EH (cell line): ENCODE results near the gene MRPS11.
"Not testable (repeated sequence)": the region's sequence is repeated elsewhere in the genome, so short reads cannot be mapped to it uniquely, and the experiment has no call there.

Source experiments
- DNase-seq: peaks from one replicate; pipeline ENCODE4 v3.0.0-alpha.2; 2015; ENCODE audit warnings: low read depth

Gene MRPS11

DNA sequence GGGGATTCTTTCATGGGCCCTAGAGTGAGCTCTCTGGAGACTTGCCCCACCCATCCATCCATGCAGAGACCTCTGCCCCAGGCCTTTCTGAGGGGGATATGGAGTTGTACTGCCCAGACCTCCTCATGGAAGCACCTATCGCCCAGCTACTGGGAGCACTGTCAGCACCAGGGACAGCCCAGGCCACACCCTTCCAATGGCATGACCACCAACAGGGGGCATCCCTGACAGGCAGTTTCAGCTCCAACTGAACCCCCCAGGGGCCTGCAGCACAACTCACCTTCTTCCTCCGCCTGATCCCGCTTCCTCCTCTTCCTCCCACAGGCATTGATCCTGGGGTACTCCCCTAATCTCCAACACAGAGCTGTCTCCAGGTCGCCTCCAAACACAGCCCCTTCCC, 21.8 kb downstream of the MRPS11 start:
- DNase-seq, result no peak

DNA sequence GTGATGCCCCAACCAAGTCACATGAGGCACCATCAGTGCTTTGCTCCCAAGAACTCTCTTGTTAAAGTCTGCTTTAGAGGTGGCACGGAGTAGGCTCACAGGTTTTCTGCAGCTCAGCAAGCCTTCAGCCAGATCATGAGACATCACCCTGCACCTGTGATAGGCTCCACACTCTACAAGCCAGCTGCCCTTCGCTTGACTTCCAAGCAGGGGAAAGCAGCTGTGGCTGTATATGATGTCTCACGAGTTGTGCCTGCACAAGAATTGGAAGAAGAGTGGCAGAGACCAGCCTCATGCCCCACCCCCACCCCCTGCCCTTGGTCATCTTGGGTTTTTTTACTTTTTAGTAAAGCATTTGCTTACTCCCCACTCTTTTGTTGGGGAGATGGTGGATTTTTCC, 22.5 kb downstream of the MRPS11 start:
- DNase-seq, result no peak

DNA sequence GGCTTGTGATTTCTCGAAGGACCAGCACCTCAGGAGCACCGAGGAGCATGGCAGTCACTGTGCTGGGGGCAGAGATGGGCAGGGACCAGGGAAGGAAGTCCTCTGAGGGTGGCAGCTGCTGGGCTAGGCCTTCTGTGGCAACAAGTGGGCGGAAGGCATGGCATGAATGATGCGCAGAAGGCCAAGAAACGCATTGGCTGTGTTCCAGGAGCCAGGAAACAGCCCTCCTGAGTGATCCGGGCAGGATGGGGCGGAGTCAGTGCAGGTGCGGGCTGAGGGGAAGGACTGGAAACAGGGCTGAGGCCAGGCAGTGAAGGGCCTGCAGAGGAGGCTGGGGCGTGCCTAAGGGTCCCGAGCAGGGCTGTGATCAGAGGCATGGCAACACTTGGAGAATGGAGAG, 23.6 kb downstream of the MRPS11 start:
- no peak for DNase-seq

DNA sequence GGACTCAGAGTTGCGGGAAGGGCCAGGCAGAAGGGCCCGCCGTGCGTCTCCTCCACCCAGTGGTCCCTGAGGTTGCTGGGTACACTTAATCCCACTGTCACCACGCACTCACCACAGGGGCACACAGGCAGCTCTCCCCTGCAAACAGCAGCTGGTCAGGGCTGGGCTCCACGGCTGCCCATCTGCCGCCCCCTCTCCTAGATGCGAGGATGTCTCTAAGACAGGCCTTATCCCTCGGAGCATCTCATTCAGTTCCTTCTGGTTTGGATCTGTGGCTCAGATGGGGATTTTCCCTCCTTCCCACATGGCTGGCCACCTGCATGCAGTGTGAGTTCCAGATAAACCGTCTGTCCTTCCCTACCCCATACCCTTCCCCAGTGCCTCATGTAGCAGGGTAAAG, 26.3 kb downstream of the MRPS11 start:
- DNase-seq, result no peak

DNA sequence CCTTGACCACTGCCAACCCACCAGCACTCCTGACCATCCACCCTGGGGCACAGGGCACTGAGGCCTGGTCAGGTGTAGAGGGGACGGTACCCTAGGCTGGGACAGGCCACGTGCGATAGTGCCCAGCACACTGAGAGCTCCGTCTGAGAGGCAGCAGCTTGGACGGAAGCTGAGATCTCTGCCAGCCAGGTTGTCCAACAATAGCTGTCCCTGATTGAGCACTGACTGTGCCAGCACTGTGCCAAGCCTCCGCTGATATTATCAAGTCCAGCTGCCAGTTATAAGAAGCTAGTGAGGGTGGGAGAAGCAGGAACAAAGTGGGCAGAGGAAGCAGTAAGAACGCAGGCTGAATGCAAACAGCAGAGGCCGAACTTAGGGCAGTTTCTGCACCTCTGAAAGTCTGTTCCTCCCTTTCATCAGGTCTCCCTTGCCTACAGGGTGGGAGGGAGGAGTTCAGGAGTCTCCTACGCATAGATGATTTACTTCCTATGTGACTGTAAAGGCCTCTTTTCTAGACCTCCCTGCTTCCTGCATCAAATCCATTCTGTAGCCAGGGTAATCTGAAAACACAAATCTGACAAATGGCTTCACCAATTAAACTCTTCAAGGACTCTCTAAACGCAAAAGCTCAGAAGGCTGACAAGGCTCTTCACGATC, 29.7 kb downstream of the MRPS11 start:
- no peak for DNase-seq

DNA sequence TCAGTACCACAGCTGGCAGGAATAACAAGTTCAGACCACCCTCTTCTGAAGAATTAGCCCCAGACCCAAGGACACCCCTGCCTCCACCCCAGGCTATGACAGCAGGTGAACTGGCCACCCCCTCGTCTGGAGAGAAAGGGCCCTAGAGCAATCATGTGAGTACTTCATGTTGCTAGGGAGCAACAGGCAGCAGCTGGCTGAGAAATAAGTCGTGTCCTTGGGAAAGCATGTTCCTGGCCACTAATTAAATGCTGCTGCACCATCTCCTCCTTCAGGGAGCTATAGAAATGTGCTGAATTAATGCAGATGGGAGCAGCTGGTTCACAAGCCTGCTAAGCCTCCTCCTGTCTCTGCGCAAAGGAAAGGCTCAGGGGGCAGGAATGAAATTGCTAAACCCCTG, 31.5 kb downstream of the MRPS11 start:
- no peak for DNase-seq

DNA sequence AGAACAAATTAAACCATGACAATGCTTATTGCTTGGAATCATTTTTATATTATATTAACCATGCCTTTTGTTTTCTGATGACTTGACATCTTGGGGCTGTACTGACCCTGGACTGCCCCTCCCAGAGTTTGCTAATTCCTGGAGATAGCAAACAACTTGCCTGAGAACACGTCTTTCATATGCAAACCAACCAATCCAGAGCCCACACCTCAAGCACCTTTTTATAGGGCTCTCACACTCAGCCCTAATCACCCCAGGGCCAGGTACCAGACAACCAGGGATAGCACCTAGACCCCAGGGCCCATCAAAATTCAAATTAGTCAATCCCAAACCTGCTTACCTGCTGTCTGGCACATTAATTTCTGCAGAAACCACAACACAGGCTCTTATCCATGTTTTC, 36.9 kb downstream of the MRPS11 start:
- DNase-seq, result no peak

DNA sequence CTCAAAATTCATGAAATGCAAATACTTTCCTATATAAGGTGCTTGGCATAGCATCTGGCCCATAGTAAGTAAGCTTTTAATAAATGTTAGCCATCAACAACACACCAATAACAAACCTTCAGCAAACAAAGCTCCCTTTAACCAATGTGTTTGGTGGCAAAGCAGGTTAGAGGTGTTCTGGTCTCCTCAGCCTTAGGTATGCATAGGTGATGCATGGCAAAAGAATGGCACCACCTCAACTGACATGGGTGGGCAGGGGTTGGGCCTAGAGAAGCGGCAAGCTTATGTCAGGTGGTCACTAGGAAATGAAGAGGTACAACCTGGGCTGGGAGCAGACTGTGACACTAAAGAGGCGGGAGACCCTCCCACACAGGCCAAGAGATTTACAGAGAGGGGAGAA, 38.2 kb downstream of the MRPS11 start:
- no peak for DNase-seq

DNA sequence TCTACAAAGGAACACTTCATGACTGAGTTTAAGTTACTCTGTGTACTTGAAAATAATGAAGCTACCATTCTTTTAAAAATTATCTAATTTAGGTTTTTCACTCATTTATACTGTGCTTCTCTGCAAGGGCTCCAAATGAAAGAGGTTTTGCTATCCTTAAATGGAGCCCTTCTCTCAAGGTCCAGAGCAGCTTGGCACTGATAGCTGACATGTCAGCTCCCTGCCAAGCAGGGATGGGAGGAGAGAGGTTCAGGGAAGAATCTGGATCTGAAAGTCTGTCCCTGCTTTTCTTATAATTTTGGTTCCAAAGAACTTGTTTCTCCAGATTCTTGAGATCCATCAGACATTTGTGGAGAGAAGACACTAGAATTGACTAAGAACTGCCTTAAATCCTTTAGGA, 39.1 kb downstream of the MRPS11 start:
- no peak for DNase-seq

DNA sequence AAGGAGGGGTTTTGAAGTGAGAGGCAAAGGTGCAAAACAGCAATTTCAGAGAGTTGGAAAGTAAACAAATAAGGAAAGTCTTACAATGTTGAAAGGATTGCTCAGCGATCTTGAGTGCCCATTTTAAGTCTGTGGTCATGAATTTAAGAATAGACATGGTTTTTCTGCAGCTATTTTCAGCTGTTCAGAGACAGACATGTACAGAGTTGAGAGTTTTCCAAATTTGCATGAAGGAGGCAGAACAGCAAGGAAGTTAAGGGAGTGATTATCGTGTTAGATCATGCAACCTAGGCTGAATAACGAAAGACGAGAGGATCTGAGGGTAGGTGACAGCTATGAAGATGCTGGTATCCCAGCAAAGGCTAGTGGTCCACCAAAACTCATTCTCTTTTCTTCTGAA, 41.8 kb downstream of the MRPS11 start:
- no peak for DNase-seq

DNA sequence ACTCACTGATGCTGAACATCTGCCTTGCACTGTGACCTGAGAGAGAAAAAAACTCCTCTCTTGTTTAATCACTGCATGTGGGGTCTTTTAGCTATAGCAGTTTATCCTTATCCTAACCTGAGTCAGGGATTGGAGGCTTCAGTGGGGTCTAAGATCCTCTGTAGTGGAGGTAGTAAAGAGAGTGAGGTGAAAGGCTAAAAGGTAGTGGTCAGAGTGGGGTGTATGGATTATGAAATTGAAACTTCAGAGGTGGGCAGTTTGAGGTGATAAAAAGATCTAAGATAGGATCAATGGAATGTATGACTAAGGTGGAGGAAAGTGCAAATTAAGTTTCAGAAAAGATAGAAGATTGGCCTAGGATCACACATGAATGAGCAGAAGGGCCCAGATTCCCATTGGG, 42.5 kb downstream of the MRPS11 start:
- no peak for DNase-seq

DNA sequence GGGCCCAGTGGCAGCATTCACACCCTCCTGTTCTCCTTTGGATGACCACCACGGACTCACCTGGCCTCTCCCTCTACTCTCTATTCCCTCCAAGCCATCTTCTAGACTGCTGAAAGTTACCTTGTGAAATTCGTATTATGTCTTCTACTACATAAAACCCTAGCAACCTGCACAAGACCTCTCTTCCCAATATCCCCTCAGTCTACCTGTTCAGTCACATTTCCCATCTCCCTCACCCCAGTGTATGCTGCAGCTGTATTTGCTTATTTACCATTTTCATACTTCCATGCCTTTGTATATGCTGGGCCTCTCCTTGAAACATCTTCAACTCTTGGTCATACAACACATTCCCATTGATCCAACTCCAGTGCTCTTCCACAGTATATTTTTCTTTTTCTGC, 43.7 kb downstream of the MRPS11 start:
- DNase-seq, result no peak

DNA sequence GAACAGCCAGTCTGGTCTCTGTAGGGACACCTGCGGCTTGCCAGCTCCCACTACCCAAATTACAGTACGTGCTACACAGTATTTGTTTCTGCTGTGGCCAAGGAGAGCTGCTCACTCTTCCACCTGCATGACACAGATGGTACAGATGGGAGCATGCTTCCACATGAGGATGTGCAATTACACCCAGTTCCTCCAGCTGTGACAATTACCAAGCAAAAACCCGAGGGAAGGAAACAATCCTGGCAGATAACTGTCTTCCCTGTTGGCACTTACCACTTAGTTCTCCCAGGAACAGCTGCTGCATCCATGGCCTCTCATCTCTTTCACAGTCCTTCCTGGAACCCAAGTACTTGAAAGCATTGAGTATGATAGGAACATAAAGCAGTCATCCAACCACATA, 44.6 kb downstream of the MRPS11 start:
- DNase-seq, result no peak

DNA sequence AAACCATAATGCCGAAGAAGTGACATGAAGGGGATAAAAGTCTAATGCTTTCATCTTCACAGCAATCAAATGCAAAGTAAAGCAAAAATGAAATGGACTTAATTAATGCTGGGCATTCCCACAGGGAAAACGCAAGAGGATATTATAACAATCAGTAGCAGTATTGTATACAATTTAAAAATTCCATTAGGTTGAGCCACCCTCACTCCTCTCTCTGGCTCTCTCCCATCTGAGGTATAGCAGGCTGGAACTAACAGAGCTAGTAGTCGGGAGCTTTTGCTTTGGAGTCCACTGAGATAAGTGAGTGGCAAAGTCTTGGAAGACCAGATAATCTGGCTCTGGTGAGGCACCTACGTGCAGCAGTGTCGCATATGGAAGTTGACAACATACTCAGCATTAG, 45.1 kb downstream of the MRPS11 start:
- DNase-seq, result peak; percentile 80

DNA sequence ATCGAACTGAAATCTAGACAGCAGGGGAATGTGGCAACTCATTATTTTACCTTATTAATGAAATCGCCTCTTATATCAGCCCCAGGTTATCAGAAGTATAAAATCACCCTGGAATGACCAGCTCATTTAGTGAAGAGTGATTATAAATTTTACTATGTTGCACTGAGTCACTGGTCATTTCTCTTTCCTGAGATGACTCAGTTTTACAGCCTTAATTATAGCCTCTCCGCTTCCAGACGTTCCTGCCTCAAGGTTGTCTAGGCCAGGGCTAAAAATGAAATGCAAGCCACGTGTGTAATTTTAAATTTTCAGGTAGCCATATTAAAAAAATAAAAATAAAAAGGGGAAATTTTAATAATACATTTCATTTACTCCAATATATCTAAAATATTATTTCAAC, 45.7 kb downstream of the MRPS11 start:
- peak; percentile 82 for DNase-seq

DNA sequence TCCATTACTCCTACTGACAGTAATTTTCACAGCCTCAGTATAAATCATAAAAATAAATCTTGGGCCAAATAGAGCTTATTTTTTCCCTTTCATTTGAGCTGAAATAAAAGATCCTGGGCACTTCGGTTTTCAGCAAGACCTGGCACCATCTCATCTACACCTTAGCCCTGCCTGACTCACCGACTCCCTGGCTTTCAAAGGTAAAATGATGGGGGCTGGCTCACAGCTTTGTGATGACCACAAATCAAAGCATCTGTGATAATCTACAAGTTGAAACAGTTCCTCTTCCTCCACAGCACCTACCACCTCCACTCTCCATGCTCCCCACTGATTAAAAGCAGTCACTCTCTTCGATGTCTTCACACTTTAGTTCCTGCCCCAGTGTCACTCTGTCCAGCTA, 51.4 kb downstream of the MRPS11 start:
- no peak for DNase-seq

DNA sequence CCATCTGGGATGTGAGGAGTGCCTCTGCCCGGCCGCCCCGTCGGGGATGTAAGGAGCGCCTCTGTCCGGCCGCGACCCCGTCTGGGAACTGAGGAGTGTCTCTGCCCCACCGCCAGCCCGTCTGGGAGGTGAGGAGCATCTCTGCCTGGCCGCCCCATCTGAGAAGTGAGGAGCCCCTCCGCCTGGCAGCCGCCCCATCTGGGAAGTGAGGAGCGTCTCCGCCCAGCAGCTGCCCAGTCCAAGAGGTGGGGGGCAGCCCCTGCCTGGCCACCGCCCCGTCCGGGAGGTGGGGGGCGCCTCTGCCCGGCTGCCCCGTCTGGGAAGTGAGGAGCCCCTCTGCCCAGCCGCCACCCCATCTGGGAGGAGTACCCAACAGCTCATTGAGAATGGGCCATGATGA, 56.6 kb downstream of the MRPS11 start:
- DNase-seq, result not testable (repeated sequence)

DNA sequence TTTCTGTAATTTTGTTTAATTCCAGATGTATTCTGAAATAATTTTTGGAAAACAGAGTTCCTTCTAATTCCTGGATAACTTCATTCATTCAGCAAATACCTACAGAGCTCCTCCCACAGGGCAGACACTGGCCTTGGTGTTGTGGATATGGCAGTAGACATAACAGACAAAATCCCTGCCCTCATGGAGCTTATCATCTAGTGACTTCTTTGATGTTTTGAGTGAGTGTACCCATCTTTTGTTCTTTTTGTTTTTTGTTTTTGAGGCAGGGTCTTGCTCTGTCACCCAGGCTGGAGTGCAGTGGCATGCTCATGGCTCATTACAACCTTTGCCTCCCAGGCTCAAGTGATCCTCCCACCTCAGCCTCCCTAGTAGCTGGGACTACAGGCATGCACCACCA, 57.9 kb downstream of the MRPS11 start:
- DNase-seq, result no peak

DNA sequence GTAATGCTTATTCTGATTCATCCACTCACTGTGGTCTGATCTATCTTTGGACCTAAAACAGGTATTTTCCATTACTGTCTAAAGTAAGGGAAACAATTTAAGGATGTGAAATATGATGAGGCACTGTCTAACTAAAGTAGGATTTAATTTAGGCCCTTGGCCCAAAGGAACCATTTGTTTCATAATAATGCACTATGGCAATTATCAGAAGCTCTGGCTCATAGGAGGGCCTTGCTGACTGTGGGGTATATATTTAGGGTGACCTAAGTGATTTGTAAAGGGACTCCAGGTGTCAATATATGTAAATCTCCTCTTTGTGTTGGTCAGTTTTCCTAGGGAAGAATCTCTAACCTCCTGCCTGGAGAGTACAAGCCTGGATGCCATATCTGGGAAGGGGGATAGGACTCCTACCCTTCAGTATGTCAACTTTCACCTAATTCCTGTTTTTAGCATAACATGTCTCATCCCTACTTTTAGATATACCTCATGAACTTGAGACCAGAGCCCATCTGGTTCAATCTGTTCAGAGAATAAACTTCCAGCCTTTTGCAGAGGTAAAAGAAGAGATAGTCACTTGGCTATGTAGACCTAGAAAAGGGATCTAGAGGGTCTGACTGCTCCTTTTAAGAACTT, 58.9 kb downstream of the MRPS11 start:
- no peak for DNase-seq

DNA sequence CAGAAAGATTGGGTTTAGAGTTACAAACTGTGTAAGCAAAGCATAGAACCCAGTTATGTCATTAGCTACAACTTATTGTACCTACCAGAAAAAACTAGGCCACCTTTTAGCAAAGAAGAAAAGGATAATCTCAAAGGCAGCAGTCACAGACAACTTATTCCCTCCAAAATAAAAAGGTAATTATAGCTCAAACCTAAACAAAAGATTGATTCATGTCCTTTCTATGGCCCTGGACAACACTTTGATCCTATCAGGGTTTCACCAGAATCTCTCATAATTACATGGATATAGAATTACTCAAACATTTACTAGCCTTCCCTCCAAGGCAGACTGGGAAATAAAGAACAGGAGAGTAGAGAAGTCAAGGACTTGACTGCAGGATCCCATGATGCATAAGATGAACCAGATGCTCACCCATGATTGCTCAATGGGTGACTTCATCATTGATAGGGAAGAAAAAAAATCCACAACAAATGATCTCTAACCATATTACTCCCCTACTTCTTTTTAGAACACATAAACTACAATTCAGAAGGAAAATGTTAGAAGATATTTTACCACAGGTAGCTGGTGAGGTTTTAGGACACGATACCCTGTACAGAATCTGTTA, 61.6 kb downstream of the MRPS11 start:
- DNase-seq, result peak; percentile 26
